Neural crest cell (in vitro differentiated cells): ENCODE results near the gene XYLT1. TPM values are rescaled to one million over a fixed set of nuclear protein-coding genes. Genes with fewer than 3 reads are reported as not detected.
"Not testable (repeated sequence)": the region's sequence is repeated elsewhere in the genome, so short reads cannot be mapped to it uniquely, and the experiment has no call there.

Source experiments
- DNase-seq: peaks from one replicate; pipeline ENCODE4 v3.0.0; 2021; ENCODE audit warnings: low read depth, mixed read lengths, low spot score
- H3K27ac Mint-ChIP-seq: one replicate; pipeline ENCODE4 v1.8.0; 2021; ENCODE audit warnings: mild to moderate bottlenecking, mixed read lengths; ENCODE audit not compliant: unreplicated experiment
- H3K27me3 Mint-ChIP-seq: 2 replicates; pipeline ENCODE4 v1.8.0; 2021; ENCODE audit warnings: low read depth, mild to moderate bottlenecking, mixed read lengths
- H3K36me3 Mint-ChIP-seq: 2 replicates; pipeline ENCODE4 v1.8.0; 2021; ENCODE audit warnings: low read depth, mild to moderate bottlenecking, mixed read lengths
- H3K4me1 Mint-ChIP-seq: 2 replicates; pipeline ENCODE4 v1.8.0; 2021; ENCODE audit warnings: mixed read lengths
- H3K4me3 Mint-ChIP-seq: one replicate; pipeline ENCODE4 v1.8.0; 2021; ENCODE audit warnings: mild to moderate bottlenecking, mixed read lengths
- H3K9me3 Mint-ChIP-seq: 2 replicates; pipeline ENCODE4 v1.8.0; 2021; ENCODE audit warnings: mixed read lengths
- CTCF ChIP-seq: fragments of 200-600 bp; sonication (generic); conservative IDR thresholded peaks from 2 replicates; pipeline ENCODE4 v1.5.0; 2021; ENCODE audit warnings: antibody characterized with exemption, mild to moderate bottlenecking
- total RNA-seq: library from RNA; stranded (reverse); gene quantifications from 2 replicates; pipeline ENCODE4 v1.2.1, GENCODE V29; 2021

Gene XYLT1
- total RNA-seq, 1 donor from 2014 or later, result 15.0 TPM

DNA sequence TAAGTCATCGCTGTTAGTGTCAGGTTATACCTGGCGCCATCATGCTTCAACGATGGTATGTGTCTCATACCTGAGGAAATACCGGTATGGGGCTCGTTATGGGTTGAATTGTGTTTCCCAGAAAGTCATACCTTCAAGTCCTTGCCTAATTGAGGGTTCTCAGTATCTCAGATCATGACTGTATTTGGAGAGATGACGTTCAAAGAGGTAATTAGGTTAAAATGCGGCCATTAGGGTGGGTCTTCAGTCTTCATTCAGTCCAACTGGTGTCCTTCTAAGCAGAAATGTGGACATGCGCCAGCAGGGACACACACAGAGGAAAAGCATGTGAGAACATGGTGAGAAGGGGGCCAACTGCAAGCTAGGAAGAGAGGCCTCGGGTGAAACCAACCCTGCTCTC, 37.5 kb upstream of the XYLT1 start:
- Mint-ChIP-seq H3K36me3 (peaks cover 4% of the 10 kb centered on the region), H3K27me3 (peaks cover 28% of the 10 kb centered on the region), H3K27ac (no peak overlapping the region), H3K4me3 (no peak overlapping the region), H3K4me1 (no peaks in the 10 kb centered on the region), H3K9me3 (peaks cover 3% of the 10 kb centered on the region)
- DNase-seq, result no peak
- TF ChIP-seq CTCF, result no peak

DNA sequence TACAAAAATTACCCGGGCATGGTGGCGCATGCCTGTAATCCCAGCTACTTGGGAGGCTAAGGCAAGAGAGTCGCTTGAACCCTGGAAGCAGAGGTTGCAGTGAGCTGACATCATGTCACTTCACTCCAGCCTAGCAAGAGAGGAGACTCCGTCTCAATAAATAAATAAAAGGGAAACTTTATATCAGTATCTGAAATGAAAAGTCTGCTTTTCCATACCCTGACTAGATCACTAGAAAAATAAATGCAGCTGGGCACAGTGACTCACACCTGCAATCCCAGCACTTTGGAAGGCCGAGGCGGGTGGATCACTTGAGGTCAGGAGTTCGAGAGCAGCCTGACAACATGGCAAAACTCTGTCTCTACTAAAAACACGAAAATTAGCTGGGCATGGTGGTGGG, 36.8 kb upstream of the XYLT1 start:
- DNase-seq, H3K36me3 Mint-ChIP-seq, H3K9me3 Mint-ChIP-seq, H3K4me3 Mint-ChIP-seq, H3K4me1 Mint-ChIP-seq, H3K27ac Mint-ChIP-seq: not testable (repeated sequence)
- peaks cover 28% of the 10 kb centered on the region for H3K27me3 Mint-ChIP-seq

DNA sequence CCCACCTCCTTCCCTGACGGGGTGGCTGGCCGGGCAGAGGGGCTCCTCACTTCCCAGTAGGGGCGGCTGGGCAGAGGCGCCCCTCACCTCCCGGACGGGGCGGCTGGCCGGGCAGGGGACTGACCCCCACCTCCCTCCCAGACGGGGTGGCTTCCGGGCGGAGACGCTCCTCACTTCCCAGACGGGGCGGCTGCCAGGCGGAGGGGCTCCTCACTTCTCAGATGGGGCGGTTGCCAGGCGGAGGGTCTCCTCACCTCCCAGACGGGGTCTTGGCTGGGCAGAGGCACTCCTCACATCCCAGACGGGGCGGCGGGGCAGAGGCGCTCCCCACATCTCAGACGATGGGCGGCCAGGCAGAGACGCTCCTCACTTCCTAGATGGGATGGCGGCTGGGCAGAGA, 35.1 kb upstream of the XYLT1 start:
- DNase-seq, H3K9me3 Mint-ChIP-seq, H3K27ac Mint-ChIP-seq, H3K36me3 Mint-ChIP-seq, H3K4me3 Mint-ChIP-seq, H3K4me1 Mint-ChIP-seq: not testable (repeated sequence)
- peaks cover 15% of the 10 kb centered on the region for H3K27me3 Mint-ChIP-seq

- Mint-ChIP-seq H3K4me1 (peaks cover 6% of the 10 kb centered on the region), H3K27me3 (peaks cover 9% of the 10 kb centered on the region), H3K9me3 (peaks cover 3% of the 10 kb centered on the region), H3K36me3 (peaks cover 4% of the 10 kb centered on the region), H3K4me3 (no peak overlapping the region), H3K27ac (no peak overlapping the region)
- no peak for DNase-seq
- no peak for TF ChIP-seq CTCF
Measured at GRCh38 chr16:17504050-17504449, 33.3 kb upstream of the XYLT1 start.

DNA sequence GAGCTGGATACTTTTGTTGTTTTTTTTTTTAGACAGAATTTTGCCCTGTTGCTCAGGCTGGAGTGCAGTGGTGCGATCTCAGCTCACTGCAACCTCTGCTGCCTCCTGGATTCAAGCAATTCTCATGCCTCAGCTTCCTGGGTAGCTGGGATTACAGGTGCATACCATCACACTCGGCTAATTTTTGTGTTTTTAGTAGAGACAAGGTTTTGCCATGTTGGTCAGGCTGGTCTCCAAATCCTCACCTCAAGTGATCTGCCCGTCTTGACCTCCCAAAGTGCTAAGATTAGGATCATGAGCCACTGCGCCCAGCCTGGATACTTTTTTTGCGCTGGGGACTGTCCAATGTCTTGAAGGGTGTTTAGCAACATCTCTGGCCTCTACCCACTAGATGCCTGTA, 32.6 kb upstream of the XYLT1 start:
- no peak overlapping the region for H3K4me3 Mint-ChIP-seq
- H3K27ac Mint-ChIP-seq, result no peak overlapping the region
- DNase-seq, result no peak
- peaks cover 3% of the 10 kb centered on the region for H3K9me3 Mint-ChIP-seq
- H3K36me3 Mint-ChIP-seq, result peaks cover 4% of the 10 kb centered on the region
- H3K27me3 Mint-ChIP-seq, result peaks cover 7% of the 10 kb centered on the region
- peaks cover 6% of the 10 kb centered on the region for H3K4me1 Mint-ChIP-seq
- no peak for TF ChIP-seq CTCF

GRCh38 chr16:17501321-17501720, 30.6 kb upstream of the XYLT1 start:
- no peaks in the 10 kb centered on the region for H3K36me3 Mint-ChIP-seq
- no peak for TF ChIP-seq CTCF
- no peaks in the 10 kb centered on the region for H3K9me3 Mint-ChIP-seq

More at GRCh38 chr16:17501321-17501720, 30.6 kb upstream of the XYLT1 start:
- peaks cover 6% of the 10 kb centered on the region for H3K4me1 Mint-ChIP-seq
- no peak for DNase-seq
- H3K27ac Mint-ChIP-seq, result no peak overlapping the region
- no peak overlapping the region for H3K4me3 Mint-ChIP-seq
- H3K27me3 Mint-ChIP-seq, result peaks cover 6% of the 10 kb centered on the region
